Stimulated activated CD8-positive, alpha-beta memory T cell treated with anti-CD3 and anti-CD28 coated beads, Interleukin-15, amount 100 ng/mL, for 48 hours (primary cell): ENCODE measurements around the gene RBP3.

Source experiments
- DNase-seq, 2 donors: peaks; one replicate each; pipeline ENCODE4 v3.0.0-alpha.2; 2020; ENCODE audit warnings: low read depth in 2 of 2

RBP3 gene

DNA sequence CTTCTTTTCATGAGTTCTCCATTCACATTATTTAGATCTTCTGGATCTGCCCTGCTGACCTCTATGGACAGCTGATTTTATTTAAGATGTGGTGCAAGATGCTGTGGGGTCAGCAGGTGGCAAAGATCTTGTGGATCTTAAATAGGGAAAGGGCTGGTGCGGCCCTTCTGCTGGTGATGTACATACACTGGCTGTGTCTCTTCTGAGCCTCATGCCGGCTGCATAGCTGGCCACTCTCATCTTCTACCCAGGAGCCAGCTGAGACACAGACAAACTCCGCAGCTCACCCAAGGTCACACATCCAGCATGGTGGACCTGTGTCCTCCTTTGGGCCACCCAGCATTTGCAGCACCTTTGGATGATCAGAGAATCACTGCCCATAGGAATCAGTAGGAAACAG lies 9.7 kb downstream of the RBP3 start:
- no peak for DNase-seq

DNA sequence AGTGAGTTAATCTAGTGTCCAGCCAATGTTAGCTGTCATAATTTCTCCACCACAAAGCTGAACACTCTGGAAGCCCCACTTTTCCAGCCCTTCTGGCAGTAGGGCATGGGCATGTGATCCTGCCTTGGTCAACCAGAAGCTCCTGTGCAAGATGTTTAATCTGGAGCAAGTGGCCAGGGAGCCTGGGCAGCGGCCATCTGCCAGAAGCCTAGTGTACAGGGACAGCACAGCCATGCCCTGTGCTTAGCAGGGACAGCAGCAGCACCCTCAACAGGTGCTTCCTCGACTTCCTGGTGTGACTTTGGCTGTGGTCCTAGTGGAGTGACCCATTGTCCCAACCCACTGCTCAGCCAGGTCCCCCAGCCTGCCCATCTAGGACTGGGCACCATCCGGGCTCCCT lies 10.3 kb downstream of the RBP3 start:
- DNase-seq, result no peak

DNA sequence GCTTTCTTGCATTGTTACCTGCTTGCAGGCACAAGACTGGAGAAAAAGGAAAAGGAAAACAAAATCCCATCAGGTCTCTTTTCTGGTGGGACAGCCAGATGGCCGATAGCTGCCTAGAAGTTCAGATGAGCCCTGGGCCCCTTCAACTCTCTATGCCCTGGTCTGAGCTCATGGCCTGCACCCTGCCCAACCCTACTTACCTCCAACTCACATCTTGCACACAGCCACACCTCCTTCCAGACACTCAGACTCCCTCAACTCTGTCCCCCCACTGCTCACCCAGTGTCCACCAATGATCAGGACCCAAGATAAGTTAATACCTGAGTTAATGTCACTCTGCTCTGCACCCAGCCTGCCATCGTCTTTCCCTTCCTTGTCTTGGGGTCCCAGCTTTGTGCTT lies 10.9 kb downstream of the RBP3 start:
- DNase-seq, result no peak

DNA sequence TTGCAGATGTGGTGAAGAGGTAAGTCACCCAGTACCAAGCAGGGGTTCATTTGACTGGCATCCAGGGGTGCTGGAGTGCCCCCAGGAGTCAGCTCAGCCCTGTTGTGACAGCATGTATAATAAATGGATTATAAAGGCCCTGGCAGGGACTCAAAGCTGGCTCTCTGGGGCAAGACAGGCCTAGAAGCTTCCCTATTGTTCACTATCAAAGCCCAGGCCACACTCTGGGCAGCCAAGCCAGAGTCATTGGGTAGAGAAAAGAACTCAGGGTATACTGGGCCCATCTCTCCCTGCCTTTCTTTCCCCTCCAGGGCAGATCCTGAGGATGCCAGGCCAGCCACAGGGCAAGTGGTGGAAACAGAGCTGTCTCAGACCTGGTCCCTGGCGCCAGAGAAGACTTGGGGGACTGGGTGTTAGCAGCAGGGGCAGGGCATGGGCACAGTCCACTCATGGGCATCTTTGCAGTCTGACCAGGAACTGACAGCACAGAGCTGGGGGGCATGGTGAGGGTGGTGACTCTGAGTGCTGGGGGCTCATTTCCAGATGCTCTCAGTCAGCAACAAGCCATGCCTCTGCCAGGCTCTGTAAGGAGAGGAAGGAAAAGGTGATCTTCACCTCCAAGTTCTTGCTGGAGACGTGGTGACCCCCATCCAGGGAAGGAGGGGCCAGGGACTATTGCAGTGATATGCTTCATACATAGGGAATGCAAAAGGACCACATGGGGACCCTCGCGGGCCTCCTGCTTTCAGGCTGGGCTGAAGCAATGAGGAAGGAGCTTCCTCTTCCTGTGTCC lies 11.7 kb downstream of the RBP3 start:
- no peak for DNase-seq

DNA sequence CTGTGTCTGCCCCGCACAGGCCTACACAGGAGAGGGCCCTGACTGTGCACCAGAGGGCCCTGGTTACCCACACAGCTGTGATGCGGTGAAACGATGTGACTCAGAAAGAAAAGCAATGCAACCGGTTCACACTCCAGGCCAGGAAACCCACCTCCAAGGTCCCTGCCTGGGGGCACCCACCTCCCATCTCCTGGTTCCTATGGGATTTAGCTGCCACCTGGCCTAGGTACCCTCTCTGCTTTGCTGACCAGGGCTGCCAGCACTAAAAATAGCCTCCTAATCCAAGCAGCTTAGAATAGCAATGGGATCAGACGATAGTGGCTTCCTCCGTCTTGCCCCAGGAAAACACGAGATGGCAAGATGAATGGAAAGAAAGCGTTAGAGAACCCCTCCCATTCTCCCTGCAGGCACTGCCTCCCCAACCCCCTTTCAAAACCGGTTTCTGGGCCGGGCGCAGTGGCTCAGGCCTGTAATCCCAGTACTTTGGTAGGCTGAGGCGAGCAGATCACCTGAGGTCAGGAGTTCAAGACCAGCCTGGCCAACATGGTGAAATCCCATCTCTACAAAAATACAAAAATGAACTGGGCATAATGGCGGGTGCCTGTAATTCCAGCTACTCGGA lies 12.4 kb downstream of the RBP3 start:
- no peak for DNase-seq

DNA sequence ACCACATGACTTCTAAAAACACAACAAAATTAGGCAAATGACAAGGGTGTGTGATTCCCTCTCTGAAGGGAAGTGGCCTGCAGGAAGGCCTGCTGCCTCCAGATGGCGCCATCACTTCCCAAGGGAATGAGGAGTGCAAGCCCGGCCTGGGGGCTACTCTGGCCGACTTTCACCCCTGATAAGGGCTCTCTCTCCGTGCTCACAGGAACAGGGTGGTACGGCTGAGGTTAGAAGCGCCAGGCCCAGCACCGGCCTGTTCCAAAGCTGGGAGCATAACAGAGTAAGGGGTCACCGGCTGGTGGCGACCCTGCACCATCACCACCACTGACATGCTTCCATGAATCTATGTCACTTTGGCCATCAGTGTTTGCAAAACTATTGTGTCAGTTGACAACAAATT lies 13.1 kb downstream of the RBP3 start:
- DNase-seq, result no peak

DNA sequence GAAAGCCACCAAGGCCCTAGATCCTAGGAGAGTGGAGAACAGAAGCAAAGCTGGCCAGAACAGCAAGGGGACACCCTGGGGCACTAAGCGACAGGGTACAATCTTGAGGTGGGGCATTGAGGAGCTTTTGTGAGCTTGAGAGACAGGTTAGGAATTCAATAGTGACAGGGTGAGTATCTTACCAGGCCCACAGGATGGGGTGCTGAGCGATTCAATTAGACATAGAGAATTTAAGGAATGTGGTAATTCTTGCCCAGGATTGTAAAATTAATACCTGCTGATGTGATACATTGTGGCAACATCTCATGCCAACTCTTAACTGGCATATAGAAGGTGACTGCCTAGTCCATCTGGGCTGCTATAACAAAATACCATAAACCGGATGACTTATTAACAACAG lies 14.0 kb downstream of the RBP3 start:
- DNase-seq, result no peak

DNA sequence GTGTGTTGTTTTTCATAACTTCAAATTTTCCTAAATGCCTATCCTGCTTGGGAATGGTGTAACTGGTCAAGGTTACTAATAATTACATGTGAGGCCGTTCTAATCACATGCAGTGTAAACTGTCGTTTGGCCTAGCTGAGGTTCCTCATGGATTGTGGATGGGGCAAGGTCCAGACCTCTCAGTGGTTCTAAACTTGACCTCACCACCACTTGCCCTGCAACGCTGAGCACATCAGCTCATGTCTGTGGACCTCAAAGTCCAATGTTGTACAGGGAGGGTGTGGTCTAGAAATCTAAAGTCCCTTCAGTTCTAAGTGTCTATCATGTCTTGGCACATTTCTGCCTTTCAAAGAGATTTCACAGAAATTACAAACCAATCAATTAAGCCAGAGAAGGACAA lies 15.6 kb downstream of the RBP3 start:
- DNase-seq, result no peak

DNA sequence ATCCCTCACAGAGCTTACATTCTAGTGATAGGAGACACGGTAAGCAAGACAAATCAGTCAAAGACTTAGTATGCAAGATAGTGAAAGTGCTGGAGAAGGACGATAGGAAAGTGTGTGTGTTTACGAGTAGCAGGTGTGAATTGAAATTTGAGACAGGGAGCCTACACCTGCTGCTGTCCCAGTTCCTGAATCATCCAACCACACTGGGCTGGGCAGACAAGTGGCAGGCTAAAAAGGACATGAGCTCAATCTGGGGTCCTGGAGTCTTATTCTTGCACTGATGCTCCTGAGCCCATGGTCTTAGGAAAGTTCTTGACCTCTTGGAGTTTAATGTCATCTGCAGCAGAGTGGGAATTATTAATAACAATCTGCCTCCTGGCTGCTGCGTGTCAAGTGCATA lies 16.2 kb downstream of the RBP3 start:
- DNase-seq, result no peak

DNA sequence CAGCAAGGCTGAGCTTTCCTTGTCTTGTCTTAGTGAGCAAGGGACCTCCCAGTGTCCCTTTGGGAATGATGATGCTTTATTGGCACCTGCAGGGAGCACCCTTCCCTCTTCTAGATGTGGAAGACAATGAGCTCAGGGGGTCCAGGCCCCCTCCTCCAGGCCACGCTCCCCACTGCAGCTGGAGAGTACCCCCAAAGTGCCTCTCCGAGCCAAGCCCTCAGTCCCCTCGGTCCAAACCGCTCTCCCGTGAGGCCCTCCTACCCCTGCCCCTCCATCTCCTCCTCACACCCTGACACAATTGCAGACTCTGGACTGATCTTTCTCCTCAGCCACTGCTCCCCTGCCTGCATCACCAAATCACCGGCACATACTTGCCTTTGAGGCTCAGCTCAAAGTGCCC lies 16.7 kb downstream of the RBP3 start:
- DNase-seq, result no peak

DNA sequence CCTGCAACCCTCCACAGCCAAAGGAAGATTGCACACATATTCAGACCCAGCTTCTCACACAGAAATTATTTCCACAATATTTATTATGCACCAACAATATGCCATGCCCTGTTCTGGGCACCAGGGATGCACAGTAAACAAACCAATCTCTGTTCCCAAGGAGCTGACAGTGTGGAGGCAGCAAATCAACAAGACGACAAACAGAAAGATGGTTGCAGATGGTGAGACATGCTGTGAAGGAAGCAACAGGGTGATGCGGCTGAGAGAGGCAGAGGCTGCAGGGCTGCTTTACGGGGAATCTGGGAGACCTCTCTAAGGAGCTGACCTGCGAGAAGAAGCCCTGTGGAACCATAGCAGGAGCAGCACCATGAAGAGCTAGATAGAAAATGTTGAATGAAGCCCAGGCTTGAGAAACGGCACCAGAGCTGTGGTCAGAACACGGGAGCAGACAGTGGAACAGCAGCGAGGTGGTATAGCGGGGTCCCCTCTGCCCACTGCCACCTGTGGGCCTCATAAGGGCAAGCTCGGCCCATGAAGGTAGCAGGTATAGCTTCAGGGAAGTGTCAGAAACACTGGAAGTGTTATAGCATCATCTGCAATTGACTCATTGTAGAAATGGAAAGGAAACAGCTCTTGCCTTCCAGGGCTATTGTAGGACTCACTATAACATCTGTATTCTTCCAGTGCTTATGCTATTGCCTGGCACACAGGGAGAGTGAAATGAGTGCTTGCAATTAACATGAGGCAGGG lies 17.4 kb downstream of the RBP3 start:
- DNase-seq, result no peak

DNA sequence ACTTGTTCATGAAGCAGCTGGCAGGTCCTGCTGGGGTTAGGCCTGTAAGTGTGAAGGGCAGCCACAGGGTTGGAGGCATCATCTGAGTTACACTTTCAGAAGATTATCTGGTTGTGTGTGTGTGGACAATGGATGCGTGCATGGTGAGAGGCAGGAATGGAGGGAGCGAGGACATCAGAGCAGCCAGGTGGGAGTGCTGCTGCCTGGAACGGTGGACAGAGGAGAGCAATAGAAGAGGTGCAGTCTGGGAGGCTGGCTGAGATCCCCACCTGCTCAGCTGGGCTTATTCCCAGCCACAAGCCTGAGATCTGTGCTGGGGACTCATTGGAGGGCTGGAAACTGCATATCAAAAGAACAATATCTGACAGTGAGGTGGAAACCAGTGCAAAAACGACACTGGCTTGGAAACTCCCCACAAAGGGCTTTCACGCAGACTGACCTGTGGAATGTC lies 18.0 kb downstream of the RBP3 start:
- no peak for DNase-seq

DNA sequence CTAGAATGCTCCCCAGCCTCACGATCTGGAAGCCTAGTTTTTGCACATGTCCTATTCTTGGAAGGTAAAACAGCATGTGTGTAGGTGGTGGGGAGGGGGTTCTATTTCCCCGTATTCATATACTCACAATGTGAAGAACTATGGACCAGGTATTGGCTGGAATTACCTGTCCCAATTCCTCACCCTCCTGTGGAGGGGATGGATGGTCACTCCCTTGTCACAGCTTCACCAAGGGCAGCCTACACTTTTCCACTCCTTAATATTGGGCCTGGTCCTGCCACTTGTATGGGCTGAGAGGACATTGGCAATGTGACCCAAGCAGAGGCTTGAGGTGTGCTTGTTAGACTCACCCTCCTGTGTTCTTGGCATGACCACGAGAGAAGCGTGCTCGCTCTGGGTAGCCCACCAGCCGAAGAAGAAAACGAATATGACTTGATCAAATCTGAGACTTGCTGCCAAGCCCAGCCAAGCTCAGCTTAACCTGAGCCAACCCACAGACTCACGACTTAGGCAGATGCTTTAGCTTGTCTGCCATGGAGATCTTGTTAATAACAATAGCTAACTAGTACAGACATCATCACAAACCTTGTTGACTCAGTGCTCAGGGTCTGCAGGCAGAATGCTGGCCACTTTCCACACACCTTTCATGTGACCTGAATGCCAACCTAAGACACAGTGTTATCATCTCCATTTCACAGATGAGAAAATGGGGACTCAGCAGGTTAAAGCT lies 18.7 kb downstream of the RBP3 start:
- no peak for DNase-seq

DNA sequence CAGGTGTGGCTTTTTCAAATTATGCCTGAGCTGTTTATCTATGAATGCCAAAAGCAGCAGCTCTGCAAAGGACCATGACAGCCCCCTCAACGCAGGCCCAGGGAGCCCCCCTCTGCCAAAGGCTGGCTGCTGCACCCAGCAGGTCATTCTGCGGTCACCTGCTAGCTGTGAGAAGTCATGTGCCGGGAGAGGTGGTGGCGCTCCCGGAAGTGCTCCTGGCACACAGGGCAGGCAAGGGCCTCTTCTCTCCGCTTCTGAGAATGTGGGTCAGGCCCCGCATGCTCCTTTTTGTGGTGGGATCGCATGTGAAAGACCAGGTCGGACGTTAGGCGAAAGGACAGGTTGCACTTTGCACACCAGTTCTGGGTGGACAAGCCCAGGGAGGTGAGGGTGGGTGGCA lies 19.5 kb downstream of the RBP3 start:
- no peak for DNase-seq

DNA sequence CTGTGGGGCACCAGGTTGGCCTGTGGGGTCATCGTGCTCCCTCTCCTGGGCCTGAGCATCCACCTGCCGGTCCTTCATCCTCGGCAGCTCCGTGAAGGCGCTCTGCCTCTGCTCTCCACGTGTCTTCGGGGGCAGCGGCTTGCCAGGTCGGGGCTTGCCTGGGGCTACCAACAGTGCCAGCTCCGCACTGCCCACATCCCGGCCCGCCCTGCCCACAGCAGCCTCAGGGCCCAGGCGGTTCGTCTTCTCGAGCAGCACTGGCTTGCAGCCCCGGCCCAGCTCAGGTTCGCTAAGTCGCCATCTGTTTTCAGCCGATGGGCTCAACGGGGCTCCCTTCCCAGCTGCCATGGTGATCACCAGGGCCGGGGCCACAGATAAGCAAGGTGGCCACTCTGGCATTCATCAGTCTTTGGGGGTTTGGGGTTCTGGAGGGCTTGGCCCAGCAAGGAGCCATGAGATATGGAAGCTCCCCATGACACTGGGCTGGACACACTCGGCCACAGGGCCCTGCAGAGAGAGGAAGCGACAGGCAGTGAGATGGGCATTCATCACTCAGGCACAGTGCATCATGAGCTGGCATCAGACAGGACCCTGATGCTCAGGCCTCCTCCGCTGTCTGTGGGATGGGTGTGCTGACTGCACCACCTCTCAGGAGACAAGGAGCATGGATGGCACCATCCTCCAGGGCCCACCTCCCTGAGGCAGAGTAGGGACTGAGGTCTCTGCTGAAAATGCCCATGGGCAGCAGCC lies 20.4 kb downstream of the RBP3 start:
- no peak for DNase-seq

DNA sequence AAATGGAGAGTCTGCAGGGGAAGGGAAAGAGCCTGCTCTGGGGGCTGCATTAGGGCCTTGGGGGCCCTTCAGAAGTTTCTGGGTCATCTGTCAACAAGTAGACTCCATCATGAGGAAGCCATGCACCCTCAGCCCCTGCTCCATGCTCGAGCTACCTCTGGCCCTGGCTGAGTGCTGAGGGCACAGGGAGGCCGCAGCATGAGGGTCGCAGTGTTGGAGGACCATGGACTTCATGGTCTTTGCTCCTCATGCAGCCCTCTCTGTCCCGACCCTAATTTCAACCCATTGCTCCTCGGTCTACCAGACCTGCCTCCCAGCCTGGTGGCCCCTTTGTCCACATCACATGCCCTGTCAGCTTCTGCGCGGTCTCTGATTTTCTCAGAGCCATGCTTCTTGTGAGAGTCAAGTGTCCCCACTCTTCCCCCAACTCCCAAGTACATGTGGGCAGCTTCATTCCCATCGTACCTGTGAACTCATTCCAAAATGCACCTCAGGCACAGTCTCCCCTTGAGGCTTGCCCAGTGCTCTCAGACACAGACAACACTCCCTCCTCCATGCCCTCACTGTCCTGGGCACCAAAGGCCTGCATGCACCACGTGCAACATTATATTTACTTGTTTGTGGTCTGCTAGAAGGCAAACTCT lies 21.2 kb downstream of the RBP3 start:
- DNase-seq, result no peak

DNA sequence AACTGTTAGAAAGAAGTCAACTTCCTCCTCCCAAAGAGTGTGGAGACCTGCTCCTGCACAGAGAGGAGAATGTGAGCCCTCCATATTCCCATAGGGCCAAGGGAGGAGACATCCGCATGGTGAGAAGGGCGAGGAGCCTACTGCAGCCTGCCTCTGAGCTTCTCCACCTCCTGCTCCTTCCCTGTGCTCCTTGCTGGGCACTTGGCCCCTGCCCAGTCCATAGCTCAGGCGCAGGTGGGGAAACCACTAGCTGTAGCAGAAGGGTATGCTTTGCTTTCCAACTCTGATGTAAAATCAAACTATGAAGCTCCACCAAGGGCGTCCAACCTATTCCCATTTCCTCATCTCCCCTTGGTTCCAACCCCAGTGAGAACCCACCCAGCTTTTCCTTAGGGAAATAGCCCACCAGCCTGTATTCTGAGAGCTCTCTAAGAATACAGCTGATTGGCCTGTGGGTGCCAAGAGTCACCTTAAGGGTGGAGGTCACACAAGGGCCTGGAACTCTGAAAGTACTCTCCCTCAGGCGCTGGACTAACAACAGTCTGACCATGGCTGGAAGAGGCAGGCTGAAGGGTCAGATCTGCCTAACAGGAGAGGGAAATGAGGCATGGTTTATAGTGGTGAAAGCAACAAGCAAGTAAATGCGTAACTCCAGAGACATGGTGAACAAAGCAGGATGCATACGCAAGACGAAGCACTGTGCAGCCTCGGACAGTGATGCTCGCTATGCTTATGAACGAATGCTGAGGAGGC lies 22.0 kb downstream of the RBP3 start:
- DNase-seq, result no peak

DNA sequence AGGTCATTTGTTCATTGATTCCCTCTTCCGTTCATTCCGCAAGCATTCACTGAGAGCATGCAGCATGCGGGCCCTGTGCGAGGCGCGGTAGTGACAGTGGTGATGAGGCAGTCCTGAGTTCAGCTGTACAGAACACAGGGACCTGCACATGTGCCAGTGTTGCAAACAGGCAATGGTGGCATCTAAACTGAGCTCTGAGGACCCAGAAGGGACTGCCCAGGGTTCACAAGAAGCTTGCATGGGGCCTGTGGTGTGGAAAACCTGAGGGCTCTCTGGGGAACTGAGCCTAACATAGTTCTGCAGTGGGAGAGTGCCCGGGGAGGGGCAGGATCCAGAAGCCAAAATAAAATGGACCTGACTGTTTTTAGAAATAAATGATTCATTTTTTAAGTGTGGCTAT lies 22.7 kb downstream of the RBP3 start:
- no peak for DNase-seq

DNA sequence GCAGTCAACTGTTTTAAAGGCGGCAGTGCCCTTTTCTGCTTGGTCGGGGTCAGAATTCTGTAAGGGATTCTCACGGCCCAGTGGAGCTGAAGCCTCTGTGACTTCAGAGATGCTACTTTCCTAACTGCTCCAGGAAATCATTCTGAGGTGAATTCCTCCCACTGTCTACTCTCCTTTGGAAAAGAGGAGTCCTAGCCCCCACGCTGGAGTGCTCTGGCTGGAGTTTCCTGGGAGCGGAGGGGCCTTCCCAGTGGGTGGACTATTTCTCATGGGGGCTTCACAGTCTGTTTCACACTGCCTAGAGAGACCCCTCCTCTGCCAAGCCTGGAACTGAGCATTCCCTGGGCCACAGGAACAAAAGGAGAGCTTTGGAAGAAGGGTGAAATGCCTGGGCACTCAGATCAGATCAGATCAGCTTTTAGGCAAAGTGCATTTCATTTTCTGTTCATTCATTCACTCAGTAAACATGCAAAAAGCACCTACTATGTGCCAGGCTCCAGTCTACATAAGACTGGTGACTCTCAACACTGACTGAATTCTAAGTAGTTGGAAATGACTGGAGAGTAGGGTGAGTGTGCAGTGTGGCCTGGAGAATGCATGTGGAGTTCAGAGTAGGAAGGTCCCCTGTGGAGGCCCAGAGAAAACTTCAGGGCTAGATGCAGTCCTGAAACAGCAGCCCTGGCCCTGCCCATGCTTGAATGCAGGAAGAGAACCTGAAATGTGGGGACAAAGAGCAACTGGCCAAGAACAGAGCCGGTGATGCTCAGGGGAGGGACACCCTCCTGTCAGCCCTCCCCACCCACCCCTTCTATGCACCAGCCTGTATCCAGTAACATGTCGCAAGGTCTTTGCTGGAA lies 23.7 kb downstream of the RBP3 start:
- no peak for DNase-seq
